ENCODE data around the gene DNHD1.

Gene DNHD1

DNA sequence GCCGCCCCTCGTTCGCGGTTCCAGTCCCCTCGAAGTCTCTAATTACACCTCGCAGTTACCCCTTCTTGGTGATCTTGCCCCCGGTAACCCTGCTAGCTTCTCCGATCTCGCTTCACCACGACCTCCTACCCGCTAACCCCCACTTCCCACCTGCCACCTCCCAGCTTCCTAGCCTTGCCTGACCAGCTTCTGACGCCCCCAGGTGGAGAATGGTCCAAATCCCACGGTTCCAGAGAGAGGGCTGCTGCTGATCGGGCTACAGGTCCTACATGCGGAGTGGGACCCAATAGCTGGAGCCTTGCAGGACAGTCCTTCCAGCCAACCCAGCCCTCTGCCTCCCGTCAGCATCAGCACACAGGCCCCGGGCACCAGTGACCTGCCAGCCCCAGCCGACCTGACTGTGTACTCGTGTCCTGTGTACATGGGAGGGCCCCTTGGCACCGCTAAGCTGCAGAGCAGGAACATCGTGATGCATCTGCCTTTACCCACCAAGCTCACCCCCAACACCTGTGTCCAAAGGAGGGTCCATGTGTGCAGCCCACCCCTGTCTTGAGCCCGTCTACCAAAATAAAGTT, 74.4 kb downstream of the DNHD1 start:
- TF ChIP-seq FOXP2 (optimal IDR thresholded peaks at IDR 0.05; ENCODE audit: borderline replicate concordance, extremely low read depth, extremely low read length, insufficient read depth) (no peak), SIN3A (IDR thresholded peaks at IDR 0.05; ENCODE audit: borderline replicate concordance, insufficient read depth, low read length) (no peak), POLR2AphosphoS5 (IDR thresholded peaks at IDR 0.05; ENCODE audit: low read depth, low read length) (no peak), TAF1 (IDR thresholded peaks at IDR 0.05; ENCODE audit: borderline replicate concordance, insufficient read depth, low read length) (no peak)
- TF ChIP-seq, protein P1, sequence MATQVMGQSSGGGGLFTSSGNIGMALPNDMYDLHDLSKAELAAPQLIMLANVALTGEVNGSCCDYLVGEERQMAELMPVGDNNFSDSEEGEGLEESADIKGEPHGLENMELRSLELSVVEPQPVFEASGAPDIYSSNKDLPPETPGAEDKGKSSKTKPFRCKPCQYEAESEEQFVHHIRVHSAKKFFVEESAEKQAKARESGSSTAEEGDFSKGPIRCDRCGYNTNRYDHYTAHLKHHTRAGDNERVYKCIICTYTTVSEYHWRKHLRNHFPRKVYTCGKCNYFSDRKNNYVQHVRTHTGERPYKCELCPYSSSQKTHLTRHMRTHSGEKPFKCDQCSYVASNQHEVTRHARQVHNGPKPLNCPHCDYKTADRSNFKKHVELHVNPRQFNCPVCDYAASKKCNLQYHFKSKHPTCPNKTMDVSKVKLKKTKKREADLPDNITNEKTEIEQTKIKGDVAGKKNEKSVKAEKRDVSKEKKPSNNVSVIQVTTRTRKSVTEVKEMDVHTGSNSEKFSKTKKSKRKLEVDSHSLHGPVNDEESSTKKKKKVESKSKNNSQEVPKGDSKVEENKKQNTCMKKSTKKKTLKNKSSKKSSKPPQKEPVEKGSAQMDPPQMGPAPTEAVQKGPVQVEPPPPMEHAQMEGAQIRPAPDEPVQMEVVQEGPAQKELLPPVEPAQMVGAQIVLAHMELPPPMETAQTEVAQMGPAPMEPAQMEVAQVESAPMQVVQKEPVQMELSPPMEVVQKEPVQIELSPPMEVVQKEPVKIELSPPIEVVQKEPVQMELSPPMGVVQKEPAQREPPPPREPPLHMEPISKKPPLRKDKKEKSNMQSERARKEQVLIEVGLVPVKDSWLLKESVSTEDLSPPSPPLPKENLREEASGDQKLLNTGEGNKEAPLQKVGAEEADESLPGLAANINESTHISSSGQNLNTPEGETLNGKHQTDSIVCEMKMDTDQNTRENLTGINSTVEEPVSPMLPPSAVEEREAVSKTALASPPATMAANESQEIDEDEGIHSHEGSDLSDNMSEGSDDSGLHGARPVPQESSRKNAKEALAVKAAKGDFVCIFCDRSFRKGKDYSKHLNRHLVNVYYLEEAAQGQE (IDR thresholded peaks at IDR 0.05; ENCODE audit: insufficient read depth in 1 of 2, low read depth in 2 of 2, low read length in 2 of 2): no peak

DNA sequence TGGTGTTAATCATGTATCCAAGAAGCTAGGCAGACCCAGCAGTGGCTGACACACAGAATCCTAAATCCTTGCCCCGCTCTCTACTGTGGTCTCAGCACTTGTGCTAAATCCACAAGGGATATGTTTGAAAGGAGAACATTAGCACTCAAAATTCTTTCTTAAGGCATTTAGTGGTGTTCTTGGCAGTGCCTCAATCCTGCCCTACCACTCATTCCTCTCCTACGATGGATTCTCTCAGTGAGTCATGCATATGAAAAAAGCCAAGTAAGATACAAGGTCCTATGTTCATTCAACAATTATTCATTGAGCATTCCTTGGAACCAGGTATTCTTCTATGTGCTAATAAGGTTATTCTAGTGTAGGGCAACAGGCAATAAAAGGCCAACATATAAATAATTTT, 75.1 kb downstream of the DNHD1 start:
- TF ChIP-seq, protein P1 (IDR thresholded peaks at IDR 0.05; ENCODE audit: insufficient read depth in 1 of 2, low read depth in 2 of 2, low read length in 2 of 2): no peak
- no peak for TF ChIP-seq SIN3A (IDR thresholded peaks at IDR 0.05; ENCODE audit: borderline replicate concordance, insufficient read depth, low read length)
- no peak for TF ChIP-seq FOXP2 (optimal IDR thresholded peaks at IDR 0.05; ENCODE audit: borderline replicate concordance, extremely low read depth, extremely low read length, insufficient read depth)
- no peak for TF ChIP-seq TAF1 (IDR thresholded peaks at IDR 0.05; ENCODE audit: borderline replicate concordance, insufficient read depth, low read length)
- no peak for TF ChIP-seq POLR2AphosphoS5 (IDR thresholded peaks at IDR 0.05; ENCODE audit: low read depth, low read length)

DNA sequence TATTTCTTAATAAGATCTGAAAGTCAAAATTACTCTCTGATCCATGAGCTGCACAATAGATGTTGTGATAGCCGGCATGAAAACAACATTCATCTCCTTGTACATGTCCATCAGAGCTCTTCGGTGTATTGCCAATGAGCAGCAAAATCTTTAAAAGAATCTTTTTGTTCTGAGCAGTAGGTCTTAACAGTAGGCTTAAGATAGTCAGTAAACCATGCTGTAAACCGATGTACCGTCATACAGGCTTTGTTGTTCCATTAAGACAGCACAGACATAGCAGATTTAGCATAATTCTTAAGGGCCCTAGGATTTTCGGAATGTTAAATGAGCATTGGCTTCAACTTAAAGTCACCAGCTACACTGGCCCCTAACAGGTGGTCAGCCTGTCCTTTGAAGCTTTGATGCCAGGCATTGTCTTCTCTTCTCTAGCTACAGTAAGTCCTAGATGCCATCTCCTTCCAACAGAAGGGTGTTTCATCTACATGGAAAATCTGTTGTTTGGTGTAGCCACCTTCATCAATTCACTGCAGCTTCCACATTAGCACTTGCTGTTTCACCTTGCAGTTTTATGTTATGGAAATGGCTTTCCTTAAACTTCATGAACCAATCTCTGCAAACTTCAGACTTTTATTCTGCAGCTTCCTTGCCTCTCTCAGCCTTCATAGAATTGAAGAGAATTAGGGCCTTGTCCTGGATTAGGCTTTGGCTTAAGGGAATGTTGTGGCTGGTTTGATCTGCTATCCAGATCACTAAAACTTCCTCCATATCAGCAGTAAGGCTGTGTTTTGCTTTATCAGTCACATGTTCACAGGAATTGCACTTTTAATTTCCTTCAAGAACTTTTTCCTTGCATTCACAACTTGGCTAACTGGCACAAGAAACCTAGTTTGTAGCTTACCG, 78.0 kb downstream of the DNHD1 start:
- TF ChIP-seq FOXP2 (optimal IDR thresholded peaks at IDR 0.05; ENCODE audit: borderline replicate concordance, extremely low read depth, extremely low read length, insufficient read depth) (no peak), TAF1 (IDR thresholded peaks at IDR 0.05; ENCODE audit: borderline replicate concordance, insufficient read depth, low read length) (no peak), SIN3A (IDR thresholded peaks at IDR 0.05; ENCODE audit: borderline replicate concordance, insufficient read depth, low read length) (no peak), POLR2AphosphoS5 (IDR thresholded peaks at IDR 0.05; ENCODE audit: low read depth, low read length) (no peak)
- TF ChIP-seq, protein P1 (IDR thresholded peaks at IDR 0.05; ENCODE audit: insufficient read depth in 1 of 2, low read depth in 2 of 2, low read length in 2 of 2): no peak

DNA sequence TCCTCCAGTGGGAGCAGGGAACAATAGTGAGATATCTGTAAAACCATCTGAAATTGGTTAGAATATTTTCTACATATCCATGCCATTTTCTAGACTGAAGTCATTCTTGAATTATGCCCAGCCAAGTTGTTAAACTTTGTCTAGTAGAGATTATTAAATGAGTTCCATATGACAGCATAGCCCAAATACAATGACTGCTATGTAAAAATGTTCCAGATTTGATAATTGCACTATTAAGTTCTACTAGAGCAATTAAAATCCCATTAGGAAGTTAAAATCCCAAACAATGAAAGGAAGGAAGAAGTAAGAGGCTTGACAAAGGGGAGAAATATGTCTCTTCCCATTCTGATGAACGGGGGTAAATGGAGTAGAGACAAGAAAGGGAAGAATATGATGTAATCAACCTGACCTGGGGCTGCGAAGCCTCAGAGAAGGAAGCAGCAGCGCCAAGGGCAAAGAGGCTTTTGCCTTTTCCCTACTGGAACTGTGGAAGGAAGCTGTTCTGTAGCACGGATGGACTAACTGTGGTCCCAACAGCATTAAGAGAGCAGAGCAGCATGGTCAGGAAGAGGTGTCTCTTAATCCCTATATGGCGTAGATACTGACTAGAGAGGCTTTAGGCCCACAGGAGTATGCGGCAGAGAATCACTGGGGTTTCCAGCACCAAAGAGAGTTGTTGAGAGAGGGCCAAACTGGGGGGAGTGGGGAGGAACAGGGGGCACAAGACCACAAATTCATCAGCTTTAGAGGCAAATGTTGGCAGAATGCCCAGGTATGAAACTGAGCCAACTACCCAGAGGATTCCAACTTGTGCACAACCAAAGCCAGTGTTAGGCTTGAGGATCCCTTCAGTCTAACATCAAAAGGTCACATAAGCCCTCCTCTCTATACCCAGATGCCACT, 79.6 kb downstream of the DNHD1 start:
- TF ChIP-seq TAF1 (IDR thresholded peaks at IDR 0.05; ENCODE audit: borderline replicate concordance, insufficient read depth, low read length): no peak
- no peak for TF ChIP-seq FOXP2 (optimal IDR thresholded peaks at IDR 0.05; ENCODE audit: borderline replicate concordance, extremely low read depth, extremely low read length, insufficient read depth)
- no peak for TF ChIP-seq SIN3A (IDR thresholded peaks at IDR 0.05; ENCODE audit: borderline replicate concordance, insufficient read depth, low read length)
- TF ChIP-seq POLR2AphosphoS5 (IDR thresholded peaks at IDR 0.05; ENCODE audit: low read depth, low read length): no peak
- TF ChIP-seq, protein P1 (IDR thresholded peaks at IDR 0.05; ENCODE audit: insufficient read depth in 1 of 2, low read depth in 2 of 2, low read length in 2 of 2): no peak
